GM10266 (cell line): Measurements from ENCODE around the gene TNC.

Source experiments
- DNase-seq: peaks from one replicate; pipeline ENCODE4 v3.0.0; 2012; ENCODE audit errors: extremely low spot score
- CTCF ChIP-seq: IDR thresholded peaks from 2 replicates; pipeline ENCODE4 v1.5.1; 2012; ENCODE audit warnings: mild to moderate bottlenecking, low read depth; ENCODE audit not compliant: control insufficient read depth, insufficient read depth; ENCODE audit errors: missing control alignments

The TNC gene

DNA sequence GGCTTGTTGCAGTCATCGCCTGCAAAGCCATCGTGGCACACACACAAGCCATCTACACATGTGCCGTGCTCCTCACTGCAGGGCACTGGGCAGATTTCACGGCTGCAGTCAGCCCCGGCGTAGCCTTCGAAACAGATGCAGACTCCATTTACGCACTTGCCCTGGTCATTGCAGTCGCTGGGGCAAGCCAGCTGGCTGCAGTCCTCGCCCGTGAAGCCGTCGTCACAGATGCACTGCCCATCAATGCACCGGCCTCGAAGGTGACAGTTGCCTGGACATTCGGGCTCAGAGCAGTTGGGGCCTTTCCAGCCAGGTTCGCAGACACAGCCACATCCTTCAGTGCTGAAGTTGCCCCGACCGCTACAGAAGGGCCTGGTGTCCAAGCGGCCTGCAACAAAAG is 31.1 kb downstream of the TNC start:
- no peak for DNase-seq
- no peak for TF ChIP-seq CTCF

DNA sequence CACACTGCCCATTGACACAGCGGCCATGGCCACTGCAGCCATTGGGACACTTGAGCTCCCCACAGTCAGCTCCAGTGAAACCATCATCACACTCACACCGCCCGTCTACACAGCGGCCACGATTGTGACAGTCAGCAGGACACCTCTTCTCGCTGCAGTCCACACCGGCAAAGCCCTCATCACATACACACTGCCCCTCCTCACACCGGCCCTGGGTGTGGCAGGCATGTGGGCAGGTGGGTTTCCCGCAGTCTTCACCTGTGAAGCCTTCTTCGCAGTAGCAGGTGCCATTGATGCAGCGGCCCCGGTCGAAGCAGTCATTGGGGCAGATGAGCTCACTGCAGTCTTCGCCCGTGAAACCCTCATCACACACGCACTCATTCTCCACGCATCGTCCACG is 31.5 kb downstream of the TNC start:
- no peak for TF ChIP-seq CTCF
- DNase-seq = no peak

DNA sequence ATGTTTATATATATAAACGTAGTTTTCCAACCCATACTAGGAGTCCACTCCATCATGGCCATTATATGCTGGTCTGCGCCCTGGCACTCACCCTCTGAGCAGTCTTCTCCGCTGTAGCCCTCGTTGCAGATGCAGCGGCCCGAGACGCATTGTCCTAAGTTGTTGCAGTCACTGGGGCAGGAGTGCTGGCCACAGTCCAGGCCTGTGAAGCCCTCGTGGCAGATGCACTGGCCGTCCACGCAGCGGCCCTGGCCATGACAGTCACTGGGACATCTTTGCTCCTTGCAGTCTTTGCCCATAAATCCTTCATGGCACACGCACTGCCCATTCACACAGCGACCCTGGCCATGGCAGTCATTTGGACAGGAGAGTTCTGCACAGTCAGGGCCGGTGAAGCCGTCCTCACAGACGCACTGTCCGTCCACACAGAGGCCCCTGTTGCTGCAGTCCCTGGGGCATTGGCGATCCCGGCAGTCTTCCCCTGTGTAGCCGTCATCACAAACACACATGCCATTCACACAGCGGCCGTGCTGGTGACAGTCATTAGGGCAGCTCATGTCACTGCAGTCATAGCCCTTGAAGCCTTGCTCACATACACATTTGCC is 32.1 kb downstream of the TNC start:
- TF ChIP-seq CTCF = no peak
- no peak for DNase-seq

DNA sequence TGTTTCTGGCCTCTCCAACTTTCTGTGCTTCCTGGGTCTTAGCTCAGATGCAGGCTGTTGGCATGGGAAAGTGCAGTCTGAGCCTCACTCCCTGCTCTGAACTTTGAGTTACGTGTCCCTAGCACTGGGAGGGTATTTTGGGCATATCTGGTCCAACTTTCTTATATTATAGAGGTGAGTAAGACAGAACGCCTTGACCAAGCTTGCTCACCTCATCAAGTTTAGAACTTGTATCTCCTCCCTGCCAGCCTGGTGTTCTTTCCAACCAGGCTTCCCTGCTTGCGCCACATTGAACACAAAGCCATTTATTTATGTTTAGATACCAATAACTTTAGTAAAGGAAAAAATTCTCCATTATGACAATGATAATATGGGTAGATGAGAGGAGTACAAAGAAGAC is 33.2 kb downstream of the TNC start:
- no peak for DNase-seq
- no peak for TF ChIP-seq CTCF

DNA sequence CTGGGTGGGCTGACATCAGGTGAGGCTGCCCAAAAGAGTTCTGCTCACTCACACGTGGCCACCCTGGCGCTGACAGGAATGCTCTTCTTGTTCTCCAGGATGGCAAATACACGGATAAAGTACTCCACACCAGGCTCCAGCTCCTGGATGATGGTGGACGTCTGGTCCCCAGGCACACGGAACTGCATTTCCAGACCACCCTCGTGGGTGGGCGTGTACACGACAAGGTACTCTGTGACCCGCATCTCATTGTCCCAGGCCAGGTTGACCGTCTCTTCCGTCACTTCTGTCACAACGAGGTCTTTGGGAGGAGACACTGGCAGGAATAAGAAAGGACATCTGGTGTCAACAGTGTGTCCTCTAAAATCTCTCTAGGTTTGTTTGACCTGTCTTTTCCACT is 33.8 kb downstream of the TNC start:
- no peak for TF ChIP-seq CTCF
- DNase-seq = no peak

DNA sequence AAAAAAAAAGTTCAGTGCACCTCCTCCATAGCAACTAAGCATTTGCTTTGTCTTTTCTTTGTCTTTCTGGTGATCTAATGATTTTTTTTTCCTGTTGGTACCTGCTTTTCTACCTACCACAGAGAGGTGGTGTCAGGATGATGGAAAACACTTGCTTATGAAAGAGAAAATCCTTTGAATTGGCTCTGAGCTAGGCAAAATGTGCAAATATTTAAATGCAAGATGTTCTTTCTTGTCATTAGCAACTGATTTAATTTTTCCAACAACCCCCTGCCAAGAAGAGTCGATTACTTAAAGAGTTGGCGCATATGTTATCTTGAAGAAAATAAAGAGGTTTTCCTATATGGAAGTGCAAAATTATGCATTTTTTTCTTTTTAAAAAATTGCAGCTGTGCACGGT is 37.7 kb downstream of the TNC start:
- DNase-seq = no peak
- no peak for TF ChIP-seq CTCF

DNA sequence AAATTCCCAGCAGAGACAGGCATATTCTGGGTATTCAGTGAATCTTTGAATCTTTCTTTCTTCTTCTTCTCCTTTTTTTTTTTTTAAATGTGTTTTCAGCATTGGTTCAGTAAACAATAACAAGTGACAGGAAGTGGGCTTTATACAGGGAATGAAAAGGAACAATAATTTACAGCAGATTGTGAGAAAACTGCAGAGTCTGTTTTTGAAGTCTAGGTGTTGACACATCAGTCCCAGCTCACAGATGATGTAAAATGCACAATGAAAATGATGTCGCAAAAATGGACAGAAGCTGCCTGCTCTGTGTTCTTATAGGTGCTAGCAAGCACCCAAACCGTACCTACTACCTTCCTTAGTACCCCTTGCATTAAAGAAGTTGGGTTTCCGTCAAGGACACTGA is 38.8 kb downstream of the TNC start:
- DNase-seq = no peak

More for the DNA sequence above, 38.8 kb downstream of the TNC start:
- TF ChIP-seq CTCF = no peak
